Amniotic stem cell (primary cell): Measurements from ENCODE around the gene CENPVL2.
"Not testable (repeated sequence)": the region's sequence is repeated elsewhere in the genome, so short reads cannot be mapped to it uniquely, and the experiment has no call there.

Experiments
- DNase-seq: peaks from one replicate; lab custom pipeline; 2025; lab: John Stamatoyannopoulos, UW

Gene CENPVL2

GRCh38 chrX:51682720-51683062 lies at the start of gene CENPVL2:
TSS of gene CENPVL2 (minus strand) at chrX:51682831. CDS start at chrX:51682831, 0 bp downstream.
- not testable (repeated sequence) for DNase-seq

GRCh38 chrX:51728202-51728601 lies 45.6 kb upstream of the CENPVL2 start:
- DNase-seq = no peak

DNA sequence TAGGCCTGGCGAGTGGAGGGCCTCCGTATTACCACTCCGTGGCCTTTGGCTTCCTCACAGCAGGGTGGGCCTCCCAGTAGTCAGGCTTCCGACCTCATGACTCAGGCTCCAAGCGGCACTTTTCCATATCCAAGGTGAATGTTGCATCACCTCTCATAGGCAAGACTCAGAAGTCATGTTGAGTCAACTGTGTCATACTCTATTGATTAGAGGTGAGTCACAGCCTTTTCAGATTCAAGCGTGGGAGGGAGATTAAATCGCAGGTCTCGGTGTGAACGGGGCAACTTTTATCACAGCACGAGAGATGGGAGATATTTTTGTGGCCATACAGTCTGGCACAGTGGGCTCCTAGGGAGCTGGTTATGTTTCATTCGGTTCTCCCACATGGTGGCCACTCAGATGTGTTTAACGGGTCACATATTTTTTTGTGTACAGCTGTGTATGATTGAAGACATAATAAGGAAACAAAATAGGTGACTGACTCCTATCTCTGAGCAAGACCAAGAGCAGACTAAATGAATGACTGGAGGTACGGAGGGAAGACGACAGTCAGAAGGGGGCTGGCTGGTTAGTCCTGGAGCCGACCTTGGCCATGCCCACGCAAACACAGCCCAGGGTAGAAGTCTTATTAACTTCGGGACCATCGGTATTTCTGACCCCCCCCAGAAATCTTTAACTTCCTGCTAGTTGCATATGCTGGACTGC lies 30.5 kb upstream of the CENPVL2 start:
- not testable (repeated sequence) for DNase-seq

- not testable (repeated sequence) for DNase-seq
Measured at GRCh38 chrX:51710277-51711164, 27.9 kb upstream of the CENPVL2 start, which contains the start of gene CENPVL1. TSS of gene CENPVL1 (plus strand) at chrX:51710512. CDS start at chrX:51710512, 0 bp downstream.

- DNase-seq = no peak
Measured at GRCh38 chrX:51697397-51697796, 14.8 kb upstream of the CENPVL2 start.

DNA sequence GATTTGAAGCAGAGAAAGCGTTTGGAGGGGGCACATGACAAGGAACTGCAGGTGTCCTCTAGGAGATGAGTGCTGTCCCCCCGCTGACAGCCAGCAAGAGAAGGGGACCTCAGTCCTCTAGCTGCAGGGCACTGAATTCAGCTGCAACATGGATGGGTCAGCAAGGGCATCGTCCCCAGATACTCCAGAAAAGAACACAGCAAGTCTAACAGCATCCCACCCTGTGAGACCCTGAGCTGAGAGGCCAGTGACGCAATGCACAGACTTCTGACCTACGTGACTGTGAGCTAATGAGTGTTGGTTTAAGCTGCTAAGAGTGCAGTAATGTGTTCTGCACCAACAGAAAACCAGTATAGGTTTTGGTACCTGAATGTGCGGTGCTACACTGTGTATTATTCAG lies 11.6 kb upstream of the CENPVL2 start:
- DNase-seq = no peak

GRCh38 chrX:51681808-51682719 lies 567 bp downstream of the CENPVL2 start:
- not testable (repeated sequence) for DNase-seq

DNA sequence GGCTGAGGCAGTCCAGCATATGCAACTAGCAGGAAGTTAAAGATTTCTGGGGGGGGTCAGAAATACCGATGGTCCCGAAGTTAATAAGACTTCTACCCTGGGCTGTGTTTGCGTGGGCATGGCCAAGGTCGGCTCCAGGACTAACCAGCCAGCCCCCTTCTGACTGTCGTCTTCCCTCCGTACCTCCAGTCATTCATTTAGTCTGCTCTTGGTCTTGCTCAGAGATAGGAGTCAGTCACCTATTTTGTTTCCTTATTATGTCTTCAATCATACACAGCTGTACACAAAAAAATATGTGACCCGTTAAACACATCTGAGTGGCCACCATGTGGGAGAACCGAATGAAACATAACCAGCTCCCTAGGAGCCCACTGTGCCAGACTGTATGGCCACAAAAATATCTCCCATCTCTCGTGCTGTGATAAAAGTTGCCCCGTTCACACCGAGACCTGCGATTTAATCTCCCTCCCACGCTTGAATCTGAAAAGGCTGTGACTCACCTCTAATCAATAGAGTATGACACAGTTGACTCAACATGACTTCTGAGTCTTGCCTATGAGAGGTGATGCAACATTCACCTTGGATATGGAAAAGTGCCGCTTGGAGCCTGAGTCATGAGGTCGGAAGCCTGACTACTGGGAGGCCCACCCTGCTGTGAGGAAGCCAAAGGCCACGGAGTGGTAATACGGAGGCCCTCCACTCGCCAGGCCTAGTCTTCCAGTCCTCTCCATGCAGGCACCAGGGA lies 2.8 kb downstream of the CENPVL2 start:
- DNase-seq = not testable (repeated sequence)

- DNase-seq = no peak
Measured at GRCh38 chrX:51665981-51666380, 16.6 kb downstream of the CENPVL2 start.

DNA sequence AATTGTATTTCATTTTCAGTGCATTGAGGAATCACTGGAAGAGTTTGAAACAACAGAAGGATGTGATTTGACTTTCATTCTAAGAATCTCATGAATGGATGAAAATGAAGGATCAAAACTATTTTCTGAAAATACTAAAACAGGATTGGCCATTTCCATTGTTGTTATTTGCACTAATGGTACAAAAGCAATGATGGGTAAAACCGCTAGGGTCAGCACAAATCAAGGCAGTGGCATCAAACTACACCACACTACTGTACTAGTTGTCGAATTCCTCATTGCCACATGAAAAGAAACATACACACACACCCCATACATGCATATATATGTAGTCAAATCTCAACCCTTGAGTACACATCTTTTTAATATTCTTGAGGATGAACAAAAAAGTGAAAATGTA lies 39.3 kb downstream of the CENPVL2 start:
- DNase-seq = no peak

DNA sequence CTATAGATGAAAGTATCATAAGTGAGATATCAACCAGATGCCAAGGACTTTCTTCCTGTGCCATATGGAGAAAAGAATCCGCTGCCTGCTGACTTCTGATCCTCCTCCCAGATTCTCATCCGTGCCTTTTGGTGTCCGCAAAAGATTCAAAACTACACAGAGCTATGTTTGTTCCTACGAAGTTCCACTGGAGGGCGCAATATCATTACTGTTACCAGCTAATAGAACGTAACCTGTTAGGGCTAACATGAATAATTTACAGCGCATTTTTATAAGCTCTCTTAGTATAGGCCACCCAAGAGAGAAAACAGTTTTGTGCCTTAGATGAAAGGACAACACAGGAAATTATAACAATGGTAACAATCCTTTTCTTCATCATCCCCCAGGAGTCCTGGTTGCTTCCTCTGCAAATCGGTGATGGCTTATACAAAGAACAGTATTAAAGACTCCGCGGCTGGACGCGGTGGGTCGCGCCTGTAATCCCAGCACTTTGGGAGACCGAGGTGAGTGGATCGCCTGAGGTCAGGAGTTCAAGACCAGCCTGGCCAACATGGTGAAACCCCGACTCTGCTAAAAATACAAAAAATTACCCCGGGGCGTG lies 41.1 kb downstream of the CENPVL2 start:
- no peak for DNase-seq

- DNase-seq = not testable (repeated sequence)
Measured at GRCh38 chrX:51636511-51636910, 46.1 kb downstream of the CENPVL2 start.
